ENCODE measurements around the gene GABARAP.

GRCh38 chr17:7191069-7191468 lies 51.2 kb downstream of the GABARAP start:
- TF ChIP-seq CTCF (conservative IDR thresholded peaks at IDR 0.05; ENCODE audit: low read length) (no peak), EZH2phosphoT487 (IDR thresholded peaks at IDR 0.05; ENCODE audit: borderline replicate concordance) (no peak)
